A673 (cell line): ENCODE results near the gene TMEM207. TPM values are rescaled to one million over a fixed set of nuclear protein-coding genes. Genes with fewer than 3 reads are reported as not detected.

ENCODE experiments used
- BruUV-seq: library from RNA; stranded (reverse); fragments of 400-500 nt; replicated peaks from 2 replicates; lab custom pipeline; 2021; lab: Mats Ljungman, UMichigan
- CTCF ChIA-PET: fragments of 300-600 bp; sonication (Branson Sonifier 250); formaldehyde crosslinking; loops from one replicate; lab custom pipeline; 2022; ENCODE audit warnings: antibody characterized with exemption; lab: Charles Lee
- POLR2A ChIA-PET: fragments of 300-600 bp; sonication (Branson Sonifier 250); formaldehyde crosslinking; loops from one replicate; lab custom pipeline; 2022; ENCODE audit warnings: antibody characterized with exemption; ENCODE audit not compliant: low non-redundant PET; lab: Charles Lee
- DNase-seq: peaks from one replicate; pipeline ENCODE4 v3.0.0-alpha.2; 2015; ENCODE audit warnings: low spot score
- H3K27ac ChIP-seq: fragments of 200-600 bp; sonication (generic); 2 replicates; pipeline ENCODE4 v1.5.1; 2016; ENCODE audit warnings: mixed run types, low read depth, mild to moderate bottlenecking, mixed read lengths, antibody characterized with exemption, low read length; ENCODE audit not compliant: poor library complexity, severe bottlenecking
- H3K27me3 ChIP-seq: fragments of 200-600 bp; sonication (generic); replicated peaks from 2 replicates; pipeline ENCODE4 v1.6.1; 2017; ENCODE audit warnings: mixed run types, low read depth, mild to moderate bottlenecking, mixed read lengths, antibody characterized with exemption, low read length; ENCODE audit not compliant: insufficient read depth, poor library complexity
- H3K36me3 ChIP-seq: fragments of 200-600 bp; sonication (generic); 2 replicates; pipeline ENCODE4 v1.6.1; 2016; ENCODE audit warnings: mixed run types, mild to moderate bottlenecking, mixed read lengths, antibody characterized with exemption, low read length; ENCODE audit not compliant: insufficient read depth, poor library complexity, severe bottlenecking
- H3K4me1 ChIP-seq: fragments of 200-600 bp; sonication (generic); 2 replicates; pipeline ENCODE4 v1.6.1; 2017; ENCODE audit warnings: mixed run types, mild to moderate bottlenecking, mixed read lengths, antibody characterized with exemption, low read length; ENCODE audit not compliant: insufficient read depth, poor library complexity, severe bottlenecking
- H3K4me3 ChIP-seq: fragments of 200-600 bp; sonication (generic); 2 replicates; pipeline ENCODE4 v1.5.1; 2016; ENCODE audit warnings: low read depth, mixed run types, mild to moderate bottlenecking, mixed read lengths, low read length; ENCODE audit not compliant: poor library complexity, severe bottlenecking
- H3K9me3 ChIP-seq: fragments of 200-600 bp; sonication (generic); 2 replicates; pipeline ENCODE4 v1.6.1; 2016; ENCODE audit warnings: mixed run types, low read depth, mild to moderate bottlenecking, mixed read lengths, antibody characterized with exemption, low read length; ENCODE audit not compliant: poor library complexity, severe bottlenecking
- EZH2 ChIP-seq: fragments of 200-600 bp; sonication (generic); IDR thresholded peaks from 2 replicates; pipeline ENCODE4 v1.6.1; 2017; ENCODE audit warnings: borderline replicate concordance, low read depth, mild to moderate bottlenecking, mixed read lengths, antibody characterized with exemption, low read length; ENCODE audit not compliant: poor library complexity, severe bottlenecking
- intact Hi-C: fragments of 100-400 bp; cut with micrococcal nuclease; formaldehyde crosslinking; loops from one replicate; pipeline ENCODE4 v1.10.0; 2022; ENCODE audit not compliant: unreplicated experiment
- total RNA-seq: library from RNA; stranded (reverse); gene quantifications from 2 replicates; pipeline ENCODE4 v1.2.3, GENCODE V29; 2021
- TF ChIP-seq, protein P1 (sequence below): fragments of 300-800, 200-600 bp; sonication (generic); conservative IDR thresholded peaks from 2 replicates; pipeline ENCODE4 v1.5.1; 2017; ENCODE audit warnings: low read depth, mild to moderate bottlenecking, antibody characterized with exemption, low read length, moderate library complexity, mixed read lengths

TMEM207 gene
- total RNA-seq, 1 experiment from 2014 or later: not detected

DNA sequence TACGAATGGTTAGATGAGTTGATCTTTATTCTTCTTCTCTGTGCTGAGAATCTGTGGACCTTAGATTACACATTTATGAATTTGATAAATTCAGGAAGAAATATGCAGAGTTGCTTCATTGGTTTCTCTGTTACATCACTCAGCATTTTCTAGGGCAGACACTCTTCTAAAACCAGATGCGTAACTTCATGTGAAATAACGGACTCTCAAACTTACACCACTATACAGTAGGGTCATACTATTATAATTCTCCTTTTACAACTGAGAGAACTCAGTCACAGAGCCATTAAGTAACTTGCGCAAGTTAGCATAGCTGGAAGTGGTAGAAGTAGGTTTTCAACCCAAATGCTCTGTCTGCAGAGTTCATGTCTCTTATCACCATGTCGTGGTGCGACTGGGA lies 5.7 kb downstream of the TMEM207 start:
- intact Hi-C loops: loop anchor here (10.0 kb wide), 1 partner anchor 251 kb away; no protein-coding TSS in a partner anchor
- peaks cover 31% of the 10 kb centered on the region for H3K4me1 ChIP-seq
- no peaks in the 10 kb centered on the region for H3K36me3 ChIP-seq
- TF ChIP-seq, protein P1, sequence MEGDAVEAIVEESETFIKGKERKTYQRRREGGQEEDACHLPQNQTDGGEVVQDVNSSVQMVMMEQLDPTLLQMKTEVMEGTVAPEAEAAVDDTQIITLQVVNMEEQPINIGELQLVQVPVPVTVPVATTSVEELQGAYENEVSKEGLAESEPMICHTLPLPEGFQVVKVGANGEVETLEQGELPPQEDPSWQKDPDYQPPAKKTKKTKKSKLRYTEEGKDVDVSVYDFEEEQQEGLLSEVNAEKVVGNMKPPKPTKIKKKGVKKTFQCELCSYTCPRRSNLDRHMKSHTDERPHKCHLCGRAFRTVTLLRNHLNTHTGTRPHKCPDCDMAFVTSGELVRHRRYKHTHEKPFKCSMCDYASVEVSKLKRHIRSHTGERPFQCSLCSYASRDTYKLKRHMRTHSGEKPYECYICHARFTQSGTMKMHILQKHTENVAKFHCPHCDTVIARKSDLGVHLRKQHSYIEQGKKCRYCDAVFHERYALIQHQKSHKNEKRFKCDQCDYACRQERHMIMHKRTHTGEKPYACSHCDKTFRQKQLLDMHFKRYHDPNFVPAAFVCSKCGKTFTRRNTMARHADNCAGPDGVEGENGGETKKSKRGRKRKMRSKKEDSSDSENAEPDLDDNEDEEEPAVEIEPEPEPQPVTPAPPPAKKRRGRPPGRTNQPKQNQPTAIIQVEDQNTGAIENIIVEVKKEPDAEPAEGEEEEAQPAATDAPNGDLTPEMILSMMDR: no peak
- no peak for TF ChIP-seq EZH2
- BruUV-seq: no TSS peak
- no peak overlapping the region for H3K4me3 ChIP-seq
- H3K27ac ChIP-seq: no peak overlapping the region
- ChIA-PET POLR2A (no interaction called here), CTCF (interaction anchor here (1.0 kb wide), 1 partner anchor 20 kb away, joined by 4 read pairs; no protein-coding TSS in a partner anchor)
- no peaks in the 10 kb centered on the region for H3K27me3 ChIP-seq
- no peak for DNase-seq
- H3K9me3 ChIP-seq: no peaks in the 10 kb centered on the region

DNA sequence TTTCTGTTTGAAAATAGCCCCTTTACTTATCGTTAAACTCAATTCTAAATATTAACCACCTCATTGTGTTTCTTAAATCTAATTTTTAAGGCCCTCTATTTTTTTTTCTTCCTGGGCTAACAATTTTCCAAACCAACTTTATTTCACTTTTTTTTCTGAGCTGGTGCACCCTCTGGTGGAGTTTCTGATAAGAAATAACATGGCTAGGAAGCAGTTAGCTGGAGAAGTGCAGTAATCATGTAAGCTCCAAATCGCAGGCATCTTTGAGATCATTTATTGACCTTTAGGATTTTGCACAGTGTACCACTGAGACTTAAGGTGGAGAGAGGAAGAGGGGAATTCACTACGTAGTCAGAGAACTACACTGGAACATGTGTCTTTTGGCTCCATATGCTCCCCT lies 6.4 kb downstream of the TMEM207 start:
- CTCF ChIA-PET: interaction anchor here (1.0 to 1.3 kb wide), 3 partner anchors 19 to 482 kb away, joined by 3 to 7 read pairs (median 4); no protein-coding TSS in a partner anchor

DNA sequence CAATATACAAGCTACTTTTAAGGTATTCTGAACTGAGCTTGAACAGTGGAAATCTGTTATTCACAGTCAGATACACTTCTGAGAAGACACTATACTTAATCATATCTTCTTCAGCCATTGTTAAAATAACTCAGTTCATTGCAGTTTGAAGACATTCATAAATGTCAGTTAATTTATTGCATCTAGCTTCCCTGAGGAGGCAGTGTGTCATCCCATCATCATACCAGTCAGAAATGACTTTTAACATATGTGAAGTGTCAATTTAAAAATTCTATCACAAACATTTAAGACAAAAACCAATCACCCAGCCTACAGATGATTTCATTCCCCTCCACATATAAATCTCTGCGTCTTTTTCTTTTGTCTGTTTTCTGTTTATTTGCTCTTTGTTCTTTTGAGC lies 7.5 kb downstream of the TMEM207 start:
- ChIA-PET POLR2A (no interaction called here), CTCF (no interaction called here)
- Histone ChIP-seq H3K27ac (no peak overlapping the region), H3K9me3 (no peaks in the 10 kb centered on the region), H3K36me3 (no peaks in the 10 kb centered on the region), H3K4me3 (no peak overlapping the region), H3K27me3 (no peaks in the 10 kb centered on the region), H3K4me1 (peaks cover 27% of the 10 kb centered on the region)
- no peak for TF ChIP-seq EZH2
- TF ChIP-seq, protein P1: no peak
- intact Hi-C loops: loop anchor here (10.0 kb wide), 1 partner anchor 253 kb away; no protein-coding TSS in a partner anchor
- no TSS peak for BruUV-seq
- DNase-seq: no peak

More for the DNA sequence above, 6.4 kb downstream of the TMEM207 start:
- TF ChIP-seq EZH2: no peak
- TF ChIP-seq, protein P1: peak; percentile 65
- Histone ChIP-seq H3K36me3 (no peaks in the 10 kb centered on the region), H3K27ac (no peak overlapping the region), H3K9me3 (no peaks in the 10 kb centered on the region), H3K27me3 (no peaks in the 10 kb centered on the region), H3K4me3 (no peak overlapping the region), H3K4me1 (peaks cover 31% of the 10 kb centered on the region)
- no TSS peak for BruUV-seq
- POLR2A ChIA-PET: no interaction called here
- peak; percentile 74 for DNase-seq
- intact Hi-C loops: loop anchor here (10.0 kb wide), 1 partner anchor 252 kb away; no protein-coding TSS in a partner anchor
